Inflammatory macrophage (primary cell): Measurements from ENCODE around the gene HSD3B2.

Experiments
- DNase-seq, 2 donors: peaks; one replicate each; pipeline ENCODE4 v3.0.0-alpha.2; 2020 to 2022

Gene HSD3B2

GRCh38 chr1:119463569-119463968, 48.6 kb downstream of the HSD3B2 start:
- DNase-seq = no peak

- no peak for DNase-seq
Measured at GRCh38 chr1:119466445-119466844, 51.5 kb downstream of the HSD3B2 start.

GRCh38 chr1:119467219-119467618, 52.3 kb downstream of the HSD3B2 start:
- DNase-seq = no peak

- no peak for DNase-seq
Measured at GRCh38 chr1:119467857-119468668, 53.1 kb downstream of the HSD3B2 start.

- DNase-seq = no peak
Measured at GRCh38 chr1:119469741-119470140, 54.8 kb downstream of the HSD3B2 start.

GRCh38 chr1:119470377-119470776, 55.4 kb downstream of the HSD3B2 start:
- DNase-seq = no peak

- no peak for DNase-seq
Measured at GRCh38 chr1:119470958-119471357, 56.0 kb downstream of the HSD3B2 start.

GRCh38 chr1:119471566-119471965, 56.6 kb downstream of the HSD3B2 start:
- no peak for DNase-seq

- DNase-seq = no peak
Measured at GRCh38 chr1:119472080-119472818, 57.3 kb downstream of the HSD3B2 start.
